ENCODE data around the gene ULK1. TPM values are rescaled to one million over a fixed set of nuclear protein-coding genes. Genes with fewer than 3 reads are reported as not detected.

Gene ULK1
- total RNA-seq, 1 donor, result 14.1 TPM

GRCh38 chr12:131910302-131911027 lies 16.0 kb downstream of the ULK1 start:
- Histone ChIP-seq H3K79me2 (ENCODE audit: insufficient read depth, low read length) (no peaks in the 10 kb centered on the region), H4K20me1 (ENCODE audit: insufficient read depth, low read length) (peaks cover 12% of the 10 kb centered on the region), H3K4me1 (ENCODE audit: insufficient read depth, low read length) (peaks cover 9% of the 10 kb centered on the region), H3K4me2 (ENCODE audit: insufficient read depth, low read length) (no peak overlapping the region), H2AFZ (ENCODE audit: low read length) (no peak overlapping the region), H3K4me3 (ENCODE audit: insufficient read depth, low read length) (no peak overlapping the region), H3K27me3 (ENCODE audit: insufficient read depth, low read length) (no peaks in the 10 kb centered on the region), H3K36me3 (ENCODE audit: insufficient read depth, low read length) (peaks cover 15% of the 10 kb centered on the region), H3K9me3 (ENCODE audit: low read depth, low read length) (no peaks in the 10 kb centered on the region), H3K27ac (ENCODE audit: low read depth, low read length) (no peak overlapping the region)
- peak; percentile 93 for DNase-seq (ENCODE audit: insufficient read length, low spot score, missing footprints)
- TF ChIP-seq CTCF (IDR thresholded peaks at IDR 0.05; ENCODE audit: extremely low read depth, low read depth, low read length), result no peak

- Histone ChIP-seq H3K4me3 (ENCODE audit: insufficient read depth, low read length) (no peak overlapping the region), H3K27me3 (ENCODE audit: insufficient read depth, low read length) (no peaks in the 10 kb centered on the region), H3K27ac (ENCODE audit: low read depth, low read length) (no peak overlapping the region), H4K20me1 (ENCODE audit: insufficient read depth, low read length) (peaks cover 9% of the 10 kb centered on the region), H3K9me3 (ENCODE audit: low read depth, low read length) (no peaks in the 10 kb centered on the region), H2AFZ (ENCODE audit: low read length) (no peak overlapping the region), H3K79me2 (ENCODE audit: insufficient read depth, low read length) (no peaks in the 10 kb centered on the region), H3K36me3 (ENCODE audit: insufficient read depth, low read length) (peaks cover 20% of the 10 kb centered on the region), H3K4me1 (ENCODE audit: insufficient read depth, low read length) (peaks cover 9% of the 10 kb centered on the region), H3K4me2 (ENCODE audit: insufficient read depth, low read length) (no peak overlapping the region)
- peak; percentile 87 for DNase-seq (ENCODE audit: insufficient read length, low spot score, missing footprints)
- TF ChIP-seq CTCF (IDR thresholded peaks at IDR 0.05; ENCODE audit: extremely low read depth, low read depth, low read length), result no peak
Observed at GRCh38 chr12:131911028-131911650, 16.7 kb downstream of the ULK1 start.

- Histone ChIP-seq H3K9me3 (ENCODE audit: low read depth, low read length) (no peaks in the 10 kb centered on the region), H3K4me1 (ENCODE audit: insufficient read depth, low read length) (peaks cover 9% of the 10 kb centered on the region), H3K4me2 (ENCODE audit: insufficient read depth, low read length) (no peak overlapping the region), H3K36me3 (ENCODE audit: insufficient read depth, low read length) (peaks cover 26% of the 10 kb centered on the region), H3K79me2 (ENCODE audit: insufficient read depth, low read length) (no peaks in the 10 kb centered on the region), H4K20me1 (ENCODE audit: insufficient read depth, low read length) (peaks cover 9% of the 10 kb centered on the region), H3K4me3 (ENCODE audit: insufficient read depth, low read length) (no peak overlapping the region), H3K27ac (ENCODE audit: low read depth, low read length) (peak overlapping the region; percentile 23), H2AFZ (ENCODE audit: low read length) (no peak overlapping the region), H3K27me3 (ENCODE audit: insufficient read depth, low read length) (no peaks in the 10 kb centered on the region)
- peak; percentile 28 for TF ChIP-seq CTCF (IDR thresholded peaks at IDR 0.05; ENCODE audit: extremely low read depth, low read depth, low read length)
- peak; percentile 91 for DNase-seq (ENCODE audit: insufficient read length, low spot score, missing footprints)
Observed at GRCh38 chr12:131911851-131912477, 17.5 kb downstream of the ULK1 start.
